ENCODE results near the gene FARS2. TPM values are rescaled to one million over a fixed set of nuclear protein-coding genes. Genes with fewer than 3 reads are reported as not detected.

Gene FARS2
- total and polyA plus RNA-seq, 8 donors = 15.1 to 20.3 (median 17.9) TPM

- H3K27ac ChIP-seq = no peak overlapping the region
- no peaks in the 10 kb centered on the region for H3K36me3 ChIP-seq
- no peaks in the 10 kb centered on the region for H3K4me1 ChIP-seq
- H3K9me3 ChIP-seq = no peaks in the 10 kb centered on the region
- no peak for DNase-seq
- no peak for ATAC-seq
- intact Hi-C loops (cut with DNase I) = no loop called here
- H3K27me3 ChIP-seq = no peaks in the 10 kb centered on the region
- TF ChIP-seq CTCF (IDR thresholded peaks at IDR 0.05) = no peak
- H3K4me3 ChIP-seq = no peak overlapping the region
Observed at GRCh38 chr6:5295623-5296022, 34.3 kb downstream of the FARS2 start.

- DNase-seq (no peak), ATAC-seq (no peak)
- no peaks in the 10 kb centered on the region for H3K4me1 ChIP-seq
Observed at GRCh38 chr6:5300206-5300764, 39.0 kb downstream of the FARS2 start.

GRCh38 chr6:5302220-5302946 is 41.1 kb downstream of the FARS2 start:
- DNase-seq = no peak
- Histone ChIP-seq H3K36me3 (no peaks in the 10 kb centered on the region), H3K9me3 (no peaks in the 10 kb centered on the region), H3K4me1 (no peaks in the 10 kb centered on the region), H3K27me3 (no peaks in the 10 kb centered on the region), H3K27ac (no peak overlapping the region), H3K4me3 (no peak overlapping the region)
- intact Hi-C loops (cut with DNase I) = no loop called here
- peak; percentile 14 for ATAC-seq
- no peak for TF ChIP-seq CTCF (IDR thresholded peaks at IDR 0.05)

More at GRCh38 chr6:5300206-5300764, 39.0 kb downstream of the FARS2 start:
- no peak overlapping the region for H3K4me3 ChIP-seq
- intact Hi-C loops (cut with DNase I) = no loop called here
- H3K27me3 ChIP-seq = no peaks in the 10 kb centered on the region
- no peaks in the 10 kb centered on the region for H3K36me3 ChIP-seq
- no peak for TF ChIP-seq CTCF (IDR thresholded peaks at IDR 0.05)
- no peak overlapping the region for H3K27ac ChIP-seq
- H3K9me3 ChIP-seq = no peaks in the 10 kb centered on the region

- intact Hi-C loops (cut with DNase I) = no loop called here
- DNase-seq (peak in 3 of 4 donors; percentile 30 to 60 (median 57)), ATAC-seq (peak; percentile 99)
- no peaks in the 10 kb centered on the region for H3K4me1 ChIP-seq
- peak; percentile 20 to 29 for TF ChIP-seq CTCF (IDR thresholded peaks at IDR 0.05)
- no peaks in the 10 kb centered on the region for H3K27me3 ChIP-seq
- H3K4me3 ChIP-seq = no peak overlapping the region
- H3K9me3 ChIP-seq = no peaks in the 10 kb centered on the region
- H3K36me3 ChIP-seq = no peaks in the 10 kb centered on the region
- H3K27ac ChIP-seq = no peak overlapping the region
Observed at GRCh38 chr6:5302995-5303622, 41.8 kb downstream of the FARS2 start.

- intact Hi-C loops (cut with DNase I) = no loop called here
- H3K36me3 ChIP-seq = no peaks in the 10 kb centered on the region
- no peaks in the 10 kb centered on the region for H3K4me1 ChIP-seq
- DNase-seq (no peak), ATAC-seq (no peak)
- no peak for TF ChIP-seq CTCF (IDR thresholded peaks at IDR 0.05)
- no peaks in the 10 kb centered on the region for H3K27me3 ChIP-seq
- H3K9me3 ChIP-seq = no peaks in the 10 kb centered on the region
- no peak overlapping the region for H3K27ac ChIP-seq
- H3K4me3 ChIP-seq = no peak overlapping the region
Observed at GRCh38 chr6:5303682-5304081, 42.4 kb downstream of the FARS2 start.
